ENCODE results near the gene INTS11. TPM values are rescaled to one million over a fixed set of nuclear protein-coding genes. Genes with fewer than 3 reads are reported as not detected.

The INTS11 gene
- total RNA-seq, 1 experiment from 2014 or later = 161 TPM

GRCh38 chr1:1346501-1346890 is 22.0 kb upstream of the INTS11 start:
- no peak for DNase-seq (ENCODE audit: low read depth, low spot score)
- ChIA-PET POLR2A (no interaction called here), RAD21 (ENCODE audit: low non-redundant PET in 1 of 2, low total read pairs in 2 of 2, uncharacterized antibody in 2 of 2, unreplicated experiment in 2 of 2) (no interaction called here), CTCF (interaction anchor here (1.3 kb wide), 1 partner anchor 29 kb away, joined by 3 read pairs; the partner anchor contains the start of gene AURKAIP1)
- Histone ChIP-seq H3K27ac (ENCODE audit: low read depth, low read length) (peak overlapping the region; percentile 100), H3K79me2 (ENCODE audit: insufficient read depth, low read length) (peaks cover 71% of the 10 kb centered on the region), H3K27me3 (ENCODE audit: insufficient read depth, low read length) (no peaks in the 10 kb centered on the region), H3K4me3 (replicated peaks in 1 of 2; ENCODE audit: low read depth in 1 of 2, low read length in 2 of 2) (peak overlapping the region; percentile 5 to 55; a peak in 1 of 4 replicates), H3K9ac (ENCODE audit: low read length) (peak overlapping the region; percentile 76), H4K20me1 (ENCODE audit: insufficient read depth) (no peaks in the 10 kb centered on the region), H3K4me2 (ENCODE audit: low read length) (peak overlapping the region; percentile 96), H3K36me3 (ENCODE audit: control insufficient read depth in 1 of 2, insufficient read depth in 2 of 2, low read length in 2 of 2) (peaks cover under 1 to 6% of the 10 kb centered on the region in 2 experiments; a peak in 2 of 4 replicates), H3K9me2 (ENCODE audit: insufficient read depth) (no peaks in the 10 kb centered on the region), H2AFZ (ENCODE audit: low read depth, low read length, poor library complexity, severe bottlenecking) (no peak overlapping the region), H3K4me1 (ENCODE audit: control insufficient read depth in 1 of 2, insufficient read depth in 2 of 2, low read length in 2 of 2) (peaks cover 41 to 58% of the 10 kb centered on the region in 2 experiments), H3K9me3 (ENCODE audit: control insufficient read depth in 1 of 2, insufficient read depth in 1 of 2, low read depth in 1 of 2, low read length in 2 of 2) (no peaks in the 10 kb centered on the region)
- BruUV-seq (replicated peaks) = TSS peak; percentile 54
- intact Hi-C loops (cut with micrococcal nuclease) = loop anchor here (5.0 to 10.0 kb wide), 3 partner anchors 39 to 274 kb away; partner anchors contain the start of genes ACAP3, MIB2, PUSL1 and RNF223
- TF ChIP-seq EZH2phosphoT487 (IDR thresholded peaks at IDR 0.05; ENCODE audit: borderline replicate concordance) (no peak), MAX (IDR thresholded peaks at IDR 0.05) (no peak), ZNF274 (IDR thresholded peaks at IDR 0.05; ENCODE audit: low read depth, low read length) (no peak), RAD21 (IDR thresholded peaks at IDR 0.05; ENCODE audit: low read depth) (no peak), POLR2AphosphoS5 (IDR thresholded peaks at IDR 0.05; ENCODE audit: low read depth, low read length) (no peak), EGR1 (IDR thresholded peaks at IDR 0.05; ENCODE audit: low read depth) (no peak), ATF3 (IDR thresholded peaks at IDR 0.05) (no peak), FOSL1 (IDR thresholded peaks at IDR 0.05; ENCODE audit: low read depth) (no peak), EZH2 (IDR thresholded peaks at IDR 0.05) (no peak), TCF7L2 (IDR thresholded peaks at IDR 0.05; ENCODE audit: borderline replicate concordance, extremely low read depth, insufficient read depth, insufficient read length) (no peak), SP1 (IDR thresholded peaks at IDR 0.05; ENCODE audit: low read depth) (no peak), CBX3 (IDR thresholded peaks at IDR 0.05; ENCODE audit: low read depth) (no peak), SIN3A (IDR thresholded peaks at IDR 0.05; ENCODE audit: low read depth) (no peak), ELF1 (IDR thresholded peaks at IDR 0.05; ENCODE audit: borderline replicate concordance, low read depth) (no peak), JUND (IDR thresholded peaks at IDR 0.05) (no peak), ZBTB33 (IDR thresholded peaks at IDR 0.05; ENCODE audit: extremely low read depth, insufficient replicate concordance, low read length) (no peak)
- no peak for ATAC-seq

All from HCT116 (cell line).